SK-N-SH (cell line): ENCODE measurements around the gene SLC6A17. TPM values are rescaled to one million over a fixed set of nuclear protein-coding genes. Genes with fewer than 3 reads are reported as not detected.

Experiments
- CTCF ChIA-PET: fragments of 300-600, 350-600 bp; formaldehyde crosslinking; extraction: SDS; loops from one replicate; lab custom pipeline; 2021; lab: Yijun Ruan, JAX
- POLR2A ChIA-PET: fragments of 350-600 bp; sonication (Branson Sonifier 250); formaldehyde crosslinking; extraction: SDS; loops from one replicate; lab custom pipeline; 2020; ENCODE audit warnings: antibody characterized with exemption, inconsistent platforms; lab: Yijun Ruan, JAX
- DNase-seq: peaks from one replicate; pipeline ENCODE4 v3.0.0; 2012
- H2AFZ ChIP-seq: fragments of 200-600 bp; sonication (generic); 2 replicates; pipeline ENCODE4 v1.8.1; 2016; ENCODE audit warnings: antibody characterized with exemption, mild to moderate bottlenecking, low read depth
- H3F3A ChIP-seq: fragments of 200-600 bp; sonication (generic); replicated peaks from 2 replicates; pipeline ENCODE3; 2016; ENCODE audit warnings: antibody characterized with exemption, mild to moderate bottlenecking; ENCODE audit not compliant: insufficient read depth
- H3K27ac ChIP-seq, 2 experiments: fragments of 200-500 bp in 1 of 2; fragments of 200-600 bp in 1 of 2; sonication (Bioruptor generic) in 1 of 2; sonication (generic), shearing (Covaris generic) in 1 of 2; 2 replicates each; pipeline versions ENCODE4 v1.5.1 to v1.6.1; 2014 to 2016; ENCODE audit warnings: low read depth in 2 of 2, inconsistent platforms in 1 of 2, low read length in 1 of 2, mild to moderate bottlenecking in 1 of 2, mixed read lengths in 1 of 2
- H3K27me3 ChIP-seq: fragments of 200-600 bp; sonication (generic), shearing (Covaris generic); 2 replicates; pipeline ENCODE4 v1.6.1; 2016; ENCODE audit warnings: mixed run types; ENCODE audit not compliant: insufficient read depth
- H3K36me3 ChIP-seq, 2 experiments: fragments of 200-500 bp in 1 of 2; fragments of 200-600 bp in 1 of 2; sonication (Bioruptor generic) in 1 of 2; sonication (generic) in 1 of 2; replicated peaks in 1 of 2; 2 replicates each; pipeline versions ENCODE3 to v1.5.1; 2014 to 2016; ENCODE audit warnings: low read length in 1 of 2, mild to moderate bottlenecking in 1 of 2; ENCODE audit not compliant: insufficient read depth in 2 of 2, control insufficient read depth in 1 of 2
- H3K4me1 ChIP-seq, 2 experiments: fragments of 200-500 bp in 1 of 2; fragments of 200-600 bp in 1 of 2; sonication (Bioruptor generic) in 1 of 2; sonication (generic), shearing (Covaris generic) in 1 of 2; 2 replicates each; pipeline versions ENCODE4 v1.5.1 to v1.6.1; 2014 to 2016; ENCODE audit warnings: low read depth in 1 of 2, low read length in 1 of 2, mixed run types in 1 of 2; ENCODE audit not compliant: insufficient read depth in 2 of 2, control insufficient read depth in 1 of 2
- H3K4me2 ChIP-seq: fragments of 200-600 bp; sonication (generic), shearing (Covaris generic); 2 replicates; pipeline ENCODE4 v1.6.1; 2017; ENCODE audit warnings: mixed run types
- H3K4me3 ChIP-seq, 2 experiments: fragments of 200-500 bp in 1 of 2; fragments of 200-600 bp in 1 of 2; sonication (Bioruptor generic) in 1 of 2; sonication (generic), shearing (Covaris generic) in 1 of 2; 2 replicates each; pipeline versions ENCODE4 v1.5.1 to v1.8.1; 2014 to 2016; ENCODE audit warnings: low read depth in 2 of 2, inconsistent platforms in 1 of 2, low read length in 1 of 2, mild to moderate bottlenecking in 1 of 2, mixed read lengths in 1 of 2, moderate library complexity in 1 of 2
- H3K79me2 ChIP-seq: fragments of 200-600 bp; sonication (generic); 2 replicates; pipeline ENCODE4 v1.8.1; 2017; ENCODE audit warnings: mild to moderate bottlenecking; ENCODE audit not compliant: insufficient read depth
- H3K9ac ChIP-seq: fragments of 200-600 bp; sonication (generic); 2 replicates; pipeline ENCODE4 v1.6.1; 2017; ENCODE audit warnings: mixed run types
- H3K9me2 ChIP-seq: fragments of 200-600 bp; sonication (generic); 2 replicates; pipeline ENCODE4 v1.6.1; 2017; ENCODE audit warnings: mixed run types
- H3K9me3 ChIP-seq: fragments of 200-600 bp; sonication (generic); 2 replicates; pipeline ENCODE4 v1.6.1; 2017; ENCODE audit warnings: mixed run types, mild to moderate bottlenecking, moderate library complexity
- H4K20me1 ChIP-seq: fragments of 200-600 bp; sonication (generic); 2 replicates; pipeline ENCODE4 v1.6.1; 2017; ENCODE audit warnings: mild to moderate bottlenecking, mixed run types; ENCODE audit not compliant: insufficient read depth
- CTCF ChIP-seq: fragments of 200-600 bp; sonication (generic); IDR thresholded peaks from 2 replicates; pipeline ENCODE4 v1.6.1; 2017; ENCODE audit warnings: antibody characterized with exemption, mild to moderate bottlenecking, moderate library complexity
- EP300 ChIP-seq, 2 experiments: IDR thresholded peaks; 2 replicates each; pipeline versions ENCODE4 v1.4.0 to v1.6.1; 2012; ENCODE audit warnings: borderline replicate concordance in 1 of 2, low read depth in 1 of 2, low read length in 1 of 2
- FOSL2 ChIP-seq: IDR thresholded peaks from 2 replicates; pipeline ENCODE4 v1.4.0; 2012; ENCODE audit warnings: low read depth, mild to moderate bottlenecking, moderate library complexity, borderline replicate concordance
- FOXJ3 ChIP-seq: sonication (generic); formaldehyde crosslinking; IDR thresholded peaks from 2 replicates; pipeline ENCODE4 v1.5.1; 2020; ENCODE audit warnings: mild to moderate bottlenecking, missing genetic modification reagents
- FOXM1 ChIP-seq: IDR thresholded peaks from 2 replicates; pipeline ENCODE4 v1.4.0; 2012; ENCODE audit warnings: low read depth, mild to moderate bottlenecking
- GABPA ChIP-seq: IDR thresholded peaks from 2 replicates; pipeline ENCODE4 v1.4.0; 2012; ENCODE audit warnings: low read depth, mild to moderate bottlenecking
- GATA2 ChIP-seq: sonication (generic); formaldehyde crosslinking; IDR thresholded peaks from 2 replicates; pipeline ENCODE4 v1.5.0; 2020; ENCODE audit warnings: mild to moderate bottlenecking, missing genetic modification reagents
- NRF1 ChIP-seq: IDR thresholded peaks from 2 replicates; pipeline ENCODE4 v1.6.1; 2012; ENCODE audit warnings: low read depth, mild to moderate bottlenecking, low read length
- RCOR1 ChIP-seq: fragments of 150-350 bp; IDR thresholded peaks from 2 replicates; pipeline ENCODE4 v1.6.1; 2017; ENCODE audit warnings: antibody characterized with exemption, low read length
- USF1 ChIP-seq: IDR thresholded peaks from 2 replicates; pipeline ENCODE4 v1.4.0; 2012; ENCODE audit warnings: low read depth, borderline replicate concordance
- ZBTB33 ChIP-seq: IDR thresholded peaks from 2 replicates; pipeline ENCODE4 v1.4.0; 2012; ENCODE audit warnings: low read depth, borderline replicate concordance
- WGBS: methylation state at CpG from one replicate; pipeline ENCODE4 v1.1.6; 2017; ENCODE audit warnings: low lambda C conversion rate; 5-methylcytosine and 5-hydroxymethylcytosine counted together
- polyA plus RNA-seq, 3 experiments: library from polyadenylated mRNA; depleted of rRNA; stranded (reverse); fragments of >200 nt; gene quantifications; 2 replicates each; pipeline ENCODE4 v1.2.3, GENCODE V29; 2012

The SLC6A17 gene
- polyA plus RNA-seq, 1 of the 3 experiments (the other 2 are of a cell fraction): 0.67 TPM

- Histone ChIP-seq H3K4me3 (no peak overlapping the region), H3K27ac (peak overlapping the region in 1 of 2 experiments; percentile 79; a peak in 2 of 4 replicates), H4K20me1 (no peaks in the 10 kb centered on the region), H3K79me2 (no peaks in the 10 kb centered on the region), H3K36me3 (no peaks in the 10 kb centered on the region), H3K9ac (no peak overlapping the region), H3K27me3 (0 out of 2 replicates have a peak, but pooled peaks cover under 1% of the 10 kb centered on the region), H3F3A (no peaks in the 10 kb centered on the region), H3K9me3 (no peaks in the 10 kb centered on the region), H3K4me1 (peaks cover 0 to 65% of the 10 kb centered on the region in 2 experiments; a peak in 1 of 4 replicates), H3K9me2 (no peaks in the 10 kb centered on the region), H3K4me2 (no peak overlapping the region), H2AFZ (no peak overlapping the region)
- WGBS: 59% methylated on average over 6 of the region's 7 CpGs
- POLR2A ChIA-PET: interaction anchor here (1.0 kb wide), 1 partner anchor 57 kb away, joined by 3 read pairs; no protein-coding TSS in a partner anchor
- CTCF ChIA-PET: interaction anchor here (0.7 to 51.7 kb wide), 8 partner anchors 9 to 388 kb away, joined by 4 to 1768 read pairs (median 6); partner anchors contain the start of gene STRIP1
- no peak for DNase-seq
- TF ChIP-seq RCOR1 (no peak), NRF1 (no peak), USF1 (no peak), FOXM1 (no peak), CTCF (no peak), EP300 (IDR thresholded peaks at IDR 0.05; ENCODE audit: borderline replicate concordance in 1 of 2, low read depth in 1 of 2, low read length in 1 of 2) (peak in 1 of 2 experiments; percentile 74; a peak in 1 of 4 replicates), FOSL2 (no peak), FOXJ3 (CRISPR knock-in tag) (peak; percentile 70; the same call in 1 of the 2 replicates), GABPA (no peak), GATA2 (CRISPR knock-in tag) (peak; percentile 70), ZBTB33 (no peak)
Observed at GRCh38 chr1:110107867-110108469, 42.3 kb upstream of the SLC6A17 start.
